ENCODE data around the gene TYMS.

The TYMS gene

DNA sequence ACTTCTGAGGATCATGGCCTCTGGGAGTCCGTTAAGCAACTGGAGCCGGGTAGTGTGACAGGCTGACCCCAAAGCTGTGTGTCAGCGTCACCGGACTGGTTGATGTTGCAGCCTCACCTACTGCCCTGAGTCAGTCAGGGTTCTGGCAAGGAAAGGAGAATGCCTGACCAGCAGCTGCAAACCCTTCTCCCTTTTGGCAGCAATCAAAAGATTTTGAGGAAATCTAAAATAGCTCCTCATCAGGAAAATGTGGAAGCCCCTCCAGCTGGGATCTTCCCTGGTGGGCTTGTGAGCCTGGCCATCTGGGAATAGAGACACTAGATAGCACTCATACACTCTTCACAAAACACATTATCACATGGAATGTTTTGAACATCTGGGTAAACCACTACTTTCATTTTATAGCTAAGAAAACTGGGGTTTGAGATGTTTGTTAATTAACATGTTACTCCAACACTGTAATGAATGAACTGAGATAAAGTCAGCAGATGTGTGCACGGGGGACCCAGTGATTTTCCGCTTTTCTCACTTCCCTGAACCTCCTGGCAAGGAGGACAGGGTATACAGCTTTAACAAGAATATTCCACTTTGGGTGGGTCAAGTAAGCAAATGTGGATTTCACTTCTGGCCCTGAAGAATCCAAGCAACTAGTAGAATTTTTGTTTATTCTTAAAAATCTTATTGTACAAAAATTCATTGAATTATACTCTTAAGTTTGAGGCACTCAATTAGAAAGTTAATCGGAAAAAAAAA lies 36.0 kb upstream of the TYMS start:
- Mint-ChIP-seq H3K27ac (no peak overlapping the region), H3K4me1 (peaks cover 22% of the 10 kb centered on the region), H3K36me3 (ENCODE audit: low read depth) (peaks cover 6% of the 10 kb centered on the region), H3K27me3 (ENCODE audit: low read depth) (no peaks in the 10 kb centered on the region), H3K9me3 (no peaks in the 10 kb centered on the region), H3K4me3 (no peak overlapping the region)
- TF ChIP-seq, protein P1, sequence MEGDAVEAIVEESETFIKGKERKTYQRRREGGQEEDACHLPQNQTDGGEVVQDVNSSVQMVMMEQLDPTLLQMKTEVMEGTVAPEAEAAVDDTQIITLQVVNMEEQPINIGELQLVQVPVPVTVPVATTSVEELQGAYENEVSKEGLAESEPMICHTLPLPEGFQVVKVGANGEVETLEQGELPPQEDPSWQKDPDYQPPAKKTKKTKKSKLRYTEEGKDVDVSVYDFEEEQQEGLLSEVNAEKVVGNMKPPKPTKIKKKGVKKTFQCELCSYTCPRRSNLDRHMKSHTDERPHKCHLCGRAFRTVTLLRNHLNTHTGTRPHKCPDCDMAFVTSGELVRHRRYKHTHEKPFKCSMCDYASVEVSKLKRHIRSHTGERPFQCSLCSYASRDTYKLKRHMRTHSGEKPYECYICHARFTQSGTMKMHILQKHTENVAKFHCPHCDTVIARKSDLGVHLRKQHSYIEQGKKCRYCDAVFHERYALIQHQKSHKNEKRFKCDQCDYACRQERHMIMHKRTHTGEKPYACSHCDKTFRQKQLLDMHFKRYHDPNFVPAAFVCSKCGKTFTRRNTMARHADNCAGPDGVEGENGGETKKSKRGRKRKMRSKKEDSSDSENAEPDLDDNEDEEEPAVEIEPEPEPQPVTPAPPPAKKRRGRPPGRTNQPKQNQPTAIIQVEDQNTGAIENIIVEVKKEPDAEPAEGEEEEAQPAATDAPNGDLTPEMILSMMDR (IDR thresholded peaks at IDR 0.05; ENCODE audit: unreplicated experiment in 3 of 3), result no peak

- no peaks in the 10 kb centered on the region for H3K27me3 Mint-ChIP-seq (ENCODE audit: low read depth)
- no peak overlapping the region for H3K27ac Mint-ChIP-seq
- TF ChIP-seq, protein P1 (IDR thresholded peaks at IDR 0.05; ENCODE audit: unreplicated experiment in 3 of 3), result no peak
- H3K9me3 Mint-ChIP-seq, result no peaks in the 10 kb centered on the region
- H3K36me3 Mint-ChIP-seq (ENCODE audit: low read depth), result peaks cover 6% of the 10 kb centered on the region
- H3K4me1 Mint-ChIP-seq, result peaks cover 20% of the 10 kb centered on the region
- no peak overlapping the region for H3K4me3 Mint-ChIP-seq
Measured at GRCh38 chr18:622289-622688, 35.2 kb upstream of the TYMS start.

DNA sequence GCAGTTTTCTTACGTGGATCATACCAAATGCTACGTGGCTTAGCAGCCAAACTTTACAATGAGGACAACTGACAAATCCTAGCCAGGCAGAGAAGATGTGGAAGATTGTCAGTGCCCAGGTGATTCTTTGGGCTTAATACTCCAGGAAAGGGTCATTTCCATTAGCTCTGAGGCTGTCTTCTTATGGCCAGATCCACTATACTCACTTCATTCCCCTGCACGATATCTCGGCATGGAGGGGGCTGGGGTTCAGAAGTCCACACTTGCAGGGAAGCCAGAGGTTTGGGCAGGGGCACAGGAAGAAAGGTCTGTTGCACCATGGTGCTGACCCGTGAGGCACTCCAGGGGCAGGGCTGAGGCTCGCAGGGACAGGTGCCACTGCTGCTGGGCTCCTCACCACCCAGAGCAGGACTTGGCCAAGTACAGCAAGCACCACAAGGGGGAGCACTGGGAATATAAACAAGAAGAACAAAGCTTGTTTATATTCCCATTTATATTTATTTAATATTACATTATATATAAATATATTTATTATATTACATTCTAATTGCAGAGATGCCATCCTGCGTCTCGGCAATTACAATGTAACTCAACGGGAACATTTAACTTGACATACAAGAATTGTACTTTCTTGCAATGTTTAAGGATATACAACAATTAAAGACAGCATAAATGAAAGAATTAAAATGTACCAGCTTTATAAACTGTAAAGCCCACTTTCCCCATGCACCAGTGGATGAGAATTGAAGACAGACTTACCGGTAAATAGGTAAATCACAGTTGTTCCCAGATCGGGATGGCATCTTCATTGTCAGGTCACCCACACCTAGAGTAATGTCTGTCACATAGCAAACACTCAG lies 33.5 kb upstream of the TYMS start:
- no peaks in the 10 kb centered on the region for H3K27me3 Mint-ChIP-seq (ENCODE audit: low read depth)
- H3K4me3 Mint-ChIP-seq, result no peak overlapping the region
- no peaks in the 10 kb centered on the region for H3K9me3 Mint-ChIP-seq
- peaks cover 11% of the 10 kb centered on the region for H3K4me1 Mint-ChIP-seq
- TF ChIP-seq, protein P1 (IDR thresholded peaks at IDR 0.05; ENCODE audit: unreplicated experiment in 3 of 3), result peak; percentile 69 to 77 (median 75)
- H3K27ac Mint-ChIP-seq, result no peak overlapping the region
- H3K36me3 Mint-ChIP-seq (ENCODE audit: low read depth), result peaks cover 6% of the 10 kb centered on the region

- TF ChIP-seq, protein P1 (IDR thresholded peaks at IDR 0.05; ENCODE audit: unreplicated experiment in 3 of 3), result no peak
- peaks cover 9% of the 10 kb centered on the region for H3K36me3 Mint-ChIP-seq (ENCODE audit: low read depth)
Measured at GRCh38 chr18:627231-627630, 30.2 kb upstream of the TYMS start.

GRCh38 chr18:629269-630150 lies 27.9 kb upstream of the TYMS start:
- H3K36me3 Mint-ChIP-seq (ENCODE audit: low read depth), result peaks cover 9% of the 10 kb centered on the region
- peaks cover 1% of the 10 kb centered on the region for H3K4me1 Mint-ChIP-seq
- H3K9me3 Mint-ChIP-seq, result no peaks in the 10 kb centered on the region
- TF ChIP-seq, protein P1 (IDR thresholded peaks at IDR 0.05; ENCODE audit: unreplicated experiment in 3 of 3), result peak in 1 of 3 experiments; percentile 10
- H3K27me3 Mint-ChIP-seq (ENCODE audit: low read depth), result no peaks in the 10 kb centered on the region
- H3K4me3 Mint-ChIP-seq, result no peak overlapping the region
- peak overlapping the region in 1 of 3 experiments; percentile 31 for H3K27ac Mint-ChIP-seq

More at GRCh38 chr18:627231-627630, 30.2 kb upstream of the TYMS start:
- Mint-ChIP-seq H3K4me3 (no peak overlapping the region), H3K9me3 (no peaks in the 10 kb centered on the region), H3K27me3 (ENCODE audit: low read depth) (no peaks in the 10 kb centered on the region), H3K4me1 (no peaks in the 10 kb centered on the region), H3K27ac (no peak overlapping the region)

Measured in nephron (organoid).